ENCODE results near the gene ALG5.
A peak's percentile ranks its signal among the peaks of the same experiment; 100 is the strongest.

Gene ALG5

DNA sequence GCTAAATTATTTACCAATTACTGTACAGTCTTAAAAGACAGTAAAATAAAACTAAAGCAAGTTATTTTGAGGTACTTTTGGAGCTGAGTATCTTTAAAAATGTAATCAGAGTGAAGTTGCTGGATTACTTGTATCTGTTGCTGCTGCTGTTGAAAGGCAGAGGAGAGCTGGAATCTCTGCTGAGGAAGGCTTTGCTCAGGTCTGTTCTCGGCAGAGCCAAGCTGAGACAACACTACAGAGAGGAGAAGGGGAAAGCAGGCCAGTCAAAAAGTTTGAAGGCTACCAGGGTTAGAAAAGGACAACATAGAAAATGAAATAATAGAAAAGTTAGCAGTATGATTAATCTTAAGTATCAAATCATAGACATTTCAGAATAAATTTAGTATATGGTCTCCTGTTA lies 11.3 kb upstream of the ALG5 start:
- no peak overlapping the region for H3K4me3 ChIP-seq (replicated peaks; ENCODE audit: low read depth, low read length)
- TF ChIP-seq, protein P1, sequence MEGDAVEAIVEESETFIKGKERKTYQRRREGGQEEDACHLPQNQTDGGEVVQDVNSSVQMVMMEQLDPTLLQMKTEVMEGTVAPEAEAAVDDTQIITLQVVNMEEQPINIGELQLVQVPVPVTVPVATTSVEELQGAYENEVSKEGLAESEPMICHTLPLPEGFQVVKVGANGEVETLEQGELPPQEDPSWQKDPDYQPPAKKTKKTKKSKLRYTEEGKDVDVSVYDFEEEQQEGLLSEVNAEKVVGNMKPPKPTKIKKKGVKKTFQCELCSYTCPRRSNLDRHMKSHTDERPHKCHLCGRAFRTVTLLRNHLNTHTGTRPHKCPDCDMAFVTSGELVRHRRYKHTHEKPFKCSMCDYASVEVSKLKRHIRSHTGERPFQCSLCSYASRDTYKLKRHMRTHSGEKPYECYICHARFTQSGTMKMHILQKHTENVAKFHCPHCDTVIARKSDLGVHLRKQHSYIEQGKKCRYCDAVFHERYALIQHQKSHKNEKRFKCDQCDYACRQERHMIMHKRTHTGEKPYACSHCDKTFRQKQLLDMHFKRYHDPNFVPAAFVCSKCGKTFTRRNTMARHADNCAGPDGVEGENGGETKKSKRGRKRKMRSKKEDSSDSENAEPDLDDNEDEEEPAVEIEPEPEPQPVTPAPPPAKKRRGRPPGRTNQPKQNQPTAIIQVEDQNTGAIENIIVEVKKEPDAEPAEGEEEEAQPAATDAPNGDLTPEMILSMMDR (IDR thresholded peaks at IDR 0.05; ENCODE audit: low read length, missing control alignments), result no peak
- no peak for DNase-seq (ENCODE audit: low read depth)

DNA sequence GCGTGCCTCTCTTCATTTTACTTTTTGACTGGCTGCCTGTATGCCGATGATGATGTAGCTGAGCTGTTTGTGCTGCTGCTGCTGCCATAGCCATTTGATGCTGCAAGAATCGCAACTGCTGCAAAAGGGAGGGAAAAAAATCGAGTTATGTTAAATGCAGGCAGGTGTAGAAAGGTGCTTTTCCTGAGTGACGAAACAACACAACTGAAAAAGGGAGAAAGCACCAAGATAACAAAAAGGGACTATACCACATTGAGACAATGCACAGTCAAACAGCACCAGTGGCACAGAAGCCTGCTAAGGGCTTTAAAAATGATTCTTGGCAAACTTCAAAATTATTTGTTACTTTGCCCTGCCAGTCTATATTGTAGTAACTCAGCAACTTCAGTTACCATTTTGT lies 10.6 kb upstream of the ALG5 start:
- DNase-seq (ENCODE audit: low read depth), result no peak
- no peak overlapping the region for H3K4me3 ChIP-seq (replicated peaks; ENCODE audit: low read depth, low read length)
- TF ChIP-seq, protein P1 (IDR thresholded peaks at IDR 0.05; ENCODE audit: low read length, missing control alignments), result no peak

DNA sequence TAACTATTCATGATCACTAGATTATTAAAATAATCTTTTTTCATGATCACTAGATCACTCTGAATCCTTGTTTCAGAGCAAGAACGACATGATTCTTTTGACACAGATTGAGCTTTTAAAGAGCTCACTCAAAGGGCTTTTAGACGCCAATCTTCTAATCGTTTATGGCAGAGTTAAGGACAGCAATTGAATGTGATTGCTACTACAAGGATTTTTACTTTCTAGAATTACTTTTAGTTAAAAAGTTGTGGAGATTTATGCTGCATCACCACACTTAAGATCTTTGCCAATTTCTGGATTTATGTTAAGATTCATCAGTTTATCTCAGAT lies 2.7 kb upstream of the ALG5 start:
- no peak for DNase-seq (ENCODE audit: low read depth)
- peak overlapping the region; percentile 96 for H3K4me3 ChIP-seq (replicated peaks; ENCODE audit: low read depth, low read length)
- TF ChIP-seq, protein P1 (IDR thresholded peaks at IDR 0.05; ENCODE audit: low read length, missing control alignments), result no peak

DNA sequence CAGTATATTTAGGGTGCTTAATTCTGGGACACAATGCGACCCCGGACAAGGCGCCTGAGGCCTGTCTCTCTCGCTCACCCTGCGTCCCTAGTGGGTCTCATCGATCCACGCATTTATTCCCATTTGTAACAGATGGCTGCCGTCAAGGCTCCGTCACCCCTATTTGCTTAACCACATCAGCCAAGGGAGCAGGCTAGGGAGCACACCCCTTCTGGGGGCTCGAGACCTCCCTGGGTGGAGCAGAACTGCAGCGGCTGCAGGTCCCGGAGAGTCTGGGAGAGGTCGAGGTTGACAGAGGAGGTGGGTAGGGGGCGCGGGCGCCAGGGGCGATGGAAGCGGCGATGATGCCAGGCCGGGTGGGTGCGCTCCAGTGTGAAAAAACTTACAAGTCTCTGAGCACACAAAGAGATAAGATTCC lies 507 bp downstream of the ALG5 start:
- DNase-seq (ENCODE audit: low read depth), result no peak
- H3K4me3 ChIP-seq (replicated peaks; ENCODE audit: low read depth, low read length), result peak overlapping the region; percentile 96
- TF ChIP-seq, protein P1 (IDR thresholded peaks at IDR 0.05; ENCODE audit: low read length, missing control alignments), result no peak

DNA sequence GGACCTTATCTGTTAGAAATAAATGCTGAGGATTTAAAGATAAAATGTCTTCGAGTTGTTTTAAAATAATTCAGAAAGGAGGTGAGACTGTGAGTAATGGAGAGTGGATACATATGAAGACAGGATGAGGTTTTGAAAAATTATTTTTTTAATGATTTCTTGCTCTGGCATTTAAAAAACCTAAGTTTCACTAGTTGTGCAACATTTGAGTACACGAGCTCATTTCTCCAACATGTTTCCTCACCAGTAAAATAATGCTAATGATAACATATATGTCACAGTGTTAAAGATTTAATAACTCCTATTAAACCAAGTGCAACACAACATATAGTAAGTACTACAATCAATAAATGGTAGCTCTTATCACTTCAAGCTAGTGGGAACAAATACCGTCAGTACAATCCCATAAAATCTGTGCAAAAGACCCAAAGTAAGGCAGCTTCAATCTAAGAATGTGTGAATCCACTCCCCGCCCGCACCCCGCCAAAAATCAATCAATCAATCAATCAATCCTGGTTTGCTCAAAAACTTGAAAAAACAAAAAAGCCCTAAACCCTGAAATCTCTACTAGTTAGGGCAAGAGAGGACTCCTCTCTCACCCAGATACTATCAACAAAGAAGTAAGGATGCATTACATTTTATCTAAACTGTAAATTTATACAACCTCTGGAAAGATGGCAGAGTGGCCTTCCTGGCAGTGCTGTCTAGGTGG lies 1.3 kb downstream of the ALG5 start:
- H3K4me3 ChIP-seq (replicated peaks; ENCODE audit: low read depth, low read length), result peak overlapping the region; percentile 96
- no peak for DNase-seq (ENCODE audit: low read depth)
- TF ChIP-seq, protein P1 (IDR thresholded peaks at IDR 0.05; ENCODE audit: low read length, missing control alignments), result no peak

DNA sequence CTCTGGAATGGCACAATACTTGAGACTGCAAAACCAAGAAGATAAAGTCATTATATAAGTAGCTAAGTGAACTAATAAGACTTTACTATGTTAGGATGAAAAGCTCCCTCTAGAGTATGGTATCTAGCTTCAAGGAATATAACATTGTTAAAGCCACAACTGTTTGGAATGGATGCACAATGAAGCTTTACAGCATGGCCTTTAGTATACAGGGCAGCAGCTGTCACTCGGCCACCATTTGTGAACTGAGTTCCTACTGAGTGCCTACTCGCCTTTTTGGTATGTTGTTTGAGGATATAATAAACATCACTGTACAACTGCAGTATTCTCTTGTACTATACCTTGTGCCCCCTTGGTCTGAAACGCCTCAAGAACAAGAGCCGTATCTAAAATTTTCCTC lies 6.8 kb downstream of the ALG5 start:
- TF ChIP-seq, protein P1 (IDR thresholded peaks at IDR 0.05; ENCODE audit: low read length, missing control alignments), result no peak
- no peak for DNase-seq (ENCODE audit: low read depth)
- H3K4me3 ChIP-seq (replicated peaks; ENCODE audit: low read depth, low read length), result no peak overlapping the region
